GM19099 (cell line): ENCODE results near the gene C3.

Source experiments
- POLR2A ChIP-seq: IDR thresholded peaks from 3 replicates; pipeline ENCODE4 v1.6.1; 2011; ENCODE audit warnings: low read depth; ENCODE audit not compliant: insufficient read length; ENCODE audit errors: extremely low read depth

C3 gene

DNA sequence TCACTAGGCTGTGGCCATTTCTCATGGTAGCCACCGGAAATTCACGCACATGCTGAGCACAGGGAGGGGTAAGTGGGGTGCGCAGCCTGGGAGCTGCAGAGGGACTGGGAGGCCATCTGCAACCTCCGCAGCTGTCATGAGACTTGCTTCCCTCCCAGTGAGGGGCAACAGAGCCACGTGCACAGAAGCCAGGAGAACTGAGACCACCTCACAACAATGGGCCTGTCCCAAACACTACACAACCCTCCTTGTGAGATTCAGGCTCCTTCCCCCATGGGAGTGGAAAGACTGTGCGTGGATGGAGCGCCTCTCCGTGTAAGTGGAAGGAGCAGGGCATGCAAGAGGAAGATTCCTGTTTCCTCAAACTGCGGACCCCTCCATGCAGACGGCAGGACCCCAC, 8.8 kb downstream of the C3 start:
- TF ChIP-seq POLR2A, result no peak

GRCh38 chr19:6711078-6711361, 9.4 kb downstream of the C3 start:
- TF ChIP-seq POLR2A, result no peak

DNA sequence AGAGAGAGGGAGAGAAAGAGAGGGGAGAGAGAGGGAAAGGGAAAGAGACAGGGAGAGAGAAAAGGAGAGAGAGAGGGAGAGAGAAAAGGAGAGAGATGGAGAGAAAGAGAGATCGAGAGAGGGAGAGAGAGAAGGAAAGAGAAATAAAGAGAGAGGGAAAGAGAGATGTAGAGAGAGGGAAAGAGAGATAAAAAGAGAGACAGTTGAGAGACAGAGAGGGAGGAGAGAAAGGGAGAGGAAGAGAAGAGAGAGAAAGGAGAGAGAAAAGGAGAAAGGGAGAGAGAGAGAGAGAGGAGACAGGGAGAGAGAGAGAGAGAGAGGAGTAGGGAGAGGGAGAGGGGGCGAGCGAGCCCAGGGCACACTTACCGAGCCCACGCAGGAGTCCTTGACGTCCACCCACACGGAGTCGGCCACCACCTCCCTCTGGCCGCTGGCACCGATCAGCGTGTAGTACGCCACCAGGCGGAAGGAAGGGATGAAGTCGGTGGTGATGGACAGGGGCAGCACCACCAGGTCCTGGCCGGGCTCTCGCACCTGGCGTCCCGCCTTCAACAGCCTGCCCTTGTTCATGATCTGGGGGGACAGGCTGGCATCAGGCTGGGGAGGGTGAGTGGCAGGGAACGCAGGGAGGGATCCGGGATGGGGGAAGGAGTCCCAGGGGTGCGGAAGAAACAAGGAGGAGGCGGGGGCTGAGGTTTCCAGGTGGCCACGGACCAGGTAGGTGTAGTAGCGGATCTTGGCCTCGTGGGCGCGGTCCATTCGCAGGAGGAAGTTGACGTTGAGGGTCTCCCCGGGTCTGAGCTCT, 10.0 kb downstream of the C3 start:
- TF ChIP-seq POLR2A, result no peak

GRCh38 chr19:6709549-6709948, 10.9 kb downstream of the C3 start:
- no peak for TF ChIP-seq POLR2A

GRCh38 chr19:6708346-6708745, 12.1 kb downstream of the C3 start:
- TF ChIP-seq POLR2A, result no peak

GRCh38 chr19:6707658-6708018, 12.8 kb downstream of the C3 start:
- no peak for TF ChIP-seq POLR2A

GRCh38 chr19:6707011-6707657, 13.3 kb downstream of the C3 start:
- no peak for TF ChIP-seq POLR2A

DNA sequence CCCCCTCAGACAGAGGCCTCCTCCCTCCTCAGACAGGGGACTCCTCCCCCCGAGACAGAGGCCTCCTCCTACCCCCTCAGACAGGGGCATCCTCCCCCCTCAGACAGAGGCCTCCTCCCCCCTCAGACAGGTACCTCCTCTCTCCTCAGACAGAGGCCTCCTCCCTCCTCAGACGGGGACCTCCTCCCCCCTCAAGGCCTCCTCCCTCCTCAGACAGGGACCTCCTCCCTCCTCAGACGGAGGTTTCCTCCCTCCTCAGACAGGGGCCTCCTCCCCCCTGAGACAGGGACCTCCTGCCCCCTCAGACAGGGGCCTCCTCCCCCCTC, 13.9 kb downstream of the C3 start:
- no peak for TF ChIP-seq POLR2A

GRCh38 chr19:6705931-6706632, 14.4 kb downstream of the C3 start:
- TF ChIP-seq POLR2A, result no peak

DNA sequence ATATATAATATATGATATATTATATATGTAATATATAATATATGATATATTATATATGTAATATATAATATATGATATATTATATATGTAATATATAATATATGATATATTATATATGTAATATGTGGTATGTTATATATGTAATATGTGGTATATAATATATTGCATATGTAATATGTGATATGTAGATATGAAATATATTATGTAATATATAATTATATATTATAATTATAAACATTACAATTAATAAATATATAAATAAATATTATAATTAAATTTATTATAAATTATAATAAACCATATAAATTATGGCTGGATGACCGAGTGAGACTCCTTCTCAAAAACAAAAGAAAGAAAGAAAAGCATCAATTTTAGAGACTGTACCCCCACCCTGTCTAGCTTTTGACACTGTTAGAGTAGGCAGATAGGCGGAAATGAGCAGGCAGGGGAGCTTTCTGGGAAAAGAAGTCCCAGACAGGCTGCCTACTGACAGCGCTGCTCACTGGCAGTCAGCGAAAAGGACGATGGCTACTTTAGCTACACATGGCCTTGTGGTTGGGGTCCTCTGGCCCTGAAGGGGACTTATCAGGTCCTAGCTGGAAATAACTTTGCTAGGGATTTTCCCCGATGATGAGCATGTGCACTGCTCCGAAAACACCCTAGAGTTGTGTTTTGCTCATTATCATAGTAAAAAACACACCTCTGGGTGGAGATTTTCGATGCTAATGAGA, 19.7 kb downstream of the C3 start:
- TF ChIP-seq POLR2A, result no peak

- no peak for TF ChIP-seq POLR2A
Observed at GRCh38 chr19:6699935-6700334, 20.5 kb downstream of the C3 start.

DNA sequence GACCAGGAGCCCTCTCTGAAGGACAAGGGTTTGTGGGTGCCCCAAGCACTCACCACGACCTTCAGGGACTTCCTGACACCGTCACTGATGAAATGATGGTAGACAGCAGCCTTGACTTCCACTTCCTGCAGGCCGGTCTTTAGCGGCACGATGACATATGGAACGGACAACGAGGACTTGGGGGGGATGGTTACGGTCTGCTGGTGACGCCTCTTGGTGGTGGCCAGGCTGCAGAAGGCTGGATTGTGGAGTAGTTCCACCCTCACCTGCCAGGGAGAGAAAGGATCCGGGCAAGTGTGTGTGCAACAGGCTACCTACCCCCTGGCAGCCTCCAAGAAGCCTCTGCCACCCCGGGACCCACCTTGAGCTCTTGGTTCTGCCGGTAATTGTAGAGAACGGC, 23.2 kb downstream of the C3 start:
- no peak for TF ChIP-seq POLR2A

DNA sequence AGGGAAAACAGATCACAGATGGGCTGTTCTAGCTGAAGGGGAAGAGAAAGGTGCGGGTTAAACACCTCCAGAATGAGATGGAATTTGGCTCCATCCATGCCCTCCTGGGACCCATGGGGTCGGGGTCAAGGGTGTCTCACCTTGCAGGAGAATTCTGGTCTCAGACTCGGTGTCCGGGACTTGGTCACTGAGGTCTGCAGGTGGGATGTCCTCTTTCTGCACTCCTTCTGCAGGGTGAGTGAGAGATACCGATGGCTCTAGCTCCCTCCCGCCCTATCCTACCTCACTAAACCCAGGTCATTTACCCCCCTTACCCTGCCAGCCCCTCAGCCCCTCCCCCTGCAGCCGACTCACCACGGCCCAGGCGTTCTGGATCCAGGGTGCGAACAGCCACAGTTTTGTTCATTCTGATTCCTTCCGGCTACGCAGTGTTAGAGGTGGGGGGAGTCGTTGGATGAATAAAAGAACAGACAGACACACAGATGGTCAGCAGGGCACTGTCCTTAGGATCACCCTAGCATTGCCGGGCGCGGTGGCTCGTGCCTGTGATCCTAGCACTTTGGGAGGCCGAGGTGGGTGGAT, 24.1 kb downstream of the C3 start:
- TF ChIP-seq POLR2A, result no peak

DNA sequence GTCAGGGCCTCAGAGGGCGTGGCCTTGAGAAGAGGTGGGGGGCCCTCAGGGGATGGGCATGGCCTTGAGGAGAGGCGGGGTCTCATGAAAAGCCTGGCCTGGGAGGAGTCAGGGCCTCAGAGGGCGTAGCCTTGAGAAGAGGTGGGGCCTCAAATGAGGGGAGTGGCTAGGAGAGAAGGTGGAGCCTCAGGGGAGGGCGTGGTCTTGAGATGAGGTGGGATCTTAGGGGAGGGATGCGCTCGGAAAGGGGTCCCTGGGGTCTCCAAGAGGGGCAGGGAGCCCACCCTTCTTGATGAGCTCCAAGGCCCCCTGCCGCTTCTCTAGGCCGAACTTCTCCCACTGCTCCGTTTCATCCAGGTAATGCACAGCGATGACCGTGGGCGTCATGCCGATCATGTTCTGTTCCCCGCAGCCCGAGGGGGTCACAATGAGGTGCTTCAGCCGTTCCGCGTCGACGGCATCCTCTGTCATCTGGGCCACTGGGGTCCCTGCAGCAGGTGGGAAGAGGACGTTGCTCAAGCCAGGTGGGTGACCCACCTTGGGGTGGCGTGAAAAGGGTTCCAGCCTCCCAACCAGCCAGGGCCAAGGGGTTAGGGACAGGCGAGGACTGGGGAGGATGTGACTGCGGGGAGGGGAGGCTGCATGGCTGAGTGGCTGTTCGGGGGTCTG, 26.2 kb downstream of the C3 start:
- TF ChIP-seq POLR2A, result no peak

GRCh38 chr19:6693681-6694080, 26.8 kb downstream of the C3 start:
- no peak for TF ChIP-seq POLR2A
